GM23338 (cell line): ENCODE measurements around the gene FAM43A. TPM values are rescaled to one million over a fixed set of nuclear protein-coding genes. Genes with fewer than 3 reads are reported as not detected.

Experiments
- CREB1 ChIP-seq: fragments of 250-450 bp; sonication (Bioruptor Pico); IDR thresholded peaks from 2 replicates; pipeline ENCODE4 v1.5.0; 2020; ENCODE audit warnings: low read depth, mild to moderate bottlenecking, moderate library complexity
- CTCF ChIP-seq, 2 experiments: fragments of 200-600 bp in 1 of 2; sonication (generic) in 1 of 2; conservative IDR thresholded peaks; 2 replicates each; pipeline versions ENCODE4 v1.5.1 to v1.6.1; 2016 to 2017; ENCODE audit warnings: antibody characterized with exemption in 2 of 2, low read depth in 2 of 2, mild to moderate bottlenecking in 2 of 2, moderate library complexity in 1 of 2
- POLR2AphosphoS5 ChIP-seq: IDR thresholded peaks from 2 replicates; pipeline ENCODE4 v1.6.1; 2016; ENCODE audit warnings: antibody characterized with exemption, low read depth
- REST ChIP-seq: IDR thresholded peaks from one replicate; pipeline ENCODE4 v1.6.1; 2018; ENCODE audit warnings: antibody characterized with exemption; ENCODE audit not compliant: unreplicated experiment
- STAT1 ChIP-seq: IDR thresholded peaks from one replicate; pipeline ENCODE4 v1.6.1; 2016; ENCODE audit warnings: antibody characterized with exemption; ENCODE audit not compliant: unreplicated experiment
- ZNF331 ChIP-seq: fragments of 250-450 bp; sonication (Bioruptor Pico); IDR thresholded peaks from 2 replicates; pipeline ENCODE4 v1.5.0; 2020; ENCODE audit warnings: low read depth, mild to moderate bottlenecking, moderate library complexity
- ZNF462 ChIP-seq: fragments of 250-450 bp; sonication (Bioruptor Pico); IDR thresholded peaks from 2 replicates; pipeline ENCODE4 v1.5.0; 2020; ENCODE audit warnings: mild to moderate bottlenecking, moderate library complexity
- polyA plus RNA-seq: library from polyadenylated mRNA; unstranded; fragments of >200 nt; fragmentation: Nextera tagmentation; extraction: Ambion mirVana; gene quantifications from 2 replicates; pipeline ENCODE4 v1.2.1, GENCODE V29; 2016
- total RNA-seq: library from RNA; depleted of rRNA; stranded (reverse); fragments of >200 nt; shearing (Covaris generic); gene quantifications from 2 replicates; pipeline ENCODE4 v1.2.3, GENCODE V29; 2014

FAM43A gene
- total and polyA plus RNA-seq, 2 experiments from 2014 or later = 2.4 to 6.4 TPM

GRCh38 chr3:194711286-194711685, 25.6 kb downstream of the FAM43A start (continued):
- no peak for TF ChIP-seq ZNF462 (CRISPR knock-in tag)
- TF ChIP-seq REST = no peak
- TF ChIP-seq POLR2AphosphoS5 = no peak
- TF ChIP-seq STAT1 = no peak
- TF ChIP-seq CREB1 (CRISPR knock-in tag) = no peak
- no peak for TF ChIP-seq CTCF (conservative IDR thresholded peaks at IDR 0.05; ENCODE audit: low read depth in 2 of 2)
- no peak for TF ChIP-seq ZNF331 (CRISPR knock-in tag)
